ENCODE data around the gene FOXP2. TPM values are rescaled to one million over a fixed set of nuclear protein-coding genes. Genes with fewer than 3 reads are reported as not detected.

Gene FOXP2
- total and polyA plus RNA-seq, 4 donors: 1.2 to 7.4 (median 5.7) TPM

GRCh38 chr7:114711241-114711640, 296.6 kb downstream of the FOXP2 start:
- DNase-seq (ENCODE audit: low spot score): no peak
- no peak overlapping the region for H3K4me3 ChIP-seq (ENCODE audit: low read depth in 1 of 3, low read length in 3 of 3)
- 74% methylated on average over 4 of the region's 4 CpGs for WGBS
- TF ChIP-seq GABPA (IDR thresholded peaks at IDR 0.05 in 1 of 2, conservative IDR thresholded peaks at IDR 0.05 in 1 of 2) (no peak), RXRA (IDR thresholded peaks at IDR 0.05) (no peak), FOXA1 (IDR thresholded peaks at IDR 0.05) (no peak), ZBTB33 (IDR thresholded peaks at IDR 0.05) (no peak), JUND (IDR thresholded peaks at IDR 0.05) (no peak), FOXA2 (IDR thresholded peaks at IDR 0.05) (no peak), REST (IDR thresholded peaks at IDR 0.05) (no peak), TAF1 (conservative IDR thresholded peaks at IDR 0.05) (no peak), HNF4A (conservative IDR thresholded peaks at IDR 0.05) (no peak), YY1 (IDR thresholded peaks at IDR 0.05) (no peak)
- TF ChIP-seq, protein P1, sequence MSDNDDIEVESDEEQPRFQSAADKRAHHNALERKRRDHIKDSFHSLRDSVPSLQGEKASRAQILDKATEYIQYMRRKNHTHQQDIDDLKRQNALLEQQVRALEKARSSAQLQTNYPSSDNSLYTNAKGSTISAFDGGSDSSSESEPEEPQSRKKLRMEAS (IDR thresholded peaks at IDR 0.05): no peak
- no peaks in the 10 kb centered on the region for H3K27me3 ChIP-seq (ENCODE audit: control insufficient read depth in 4 of 4, insufficient read depth in 4 of 4, low read length in 3 of 4)
- H3K4me1 ChIP-seq (ENCODE audit: control insufficient read depth in 4 of 4, insufficient read depth in 4 of 4, low read length in 3 of 4): no peaks in the 10 kb centered on the region
- no peaks in the 10 kb centered on the region for H3K36me3 ChIP-seq (ENCODE audit: control insufficient read depth in 4 of 4, insufficient read depth in 3 of 4, low read depth in 1 of 4, low read length in 3 of 4)
- H3K27ac ChIP-seq (ENCODE audit: low read depth in 1 of 2, low read length in 2 of 2): no peak overlapping the region
- no peaks in the 10 kb centered on the region for H3K9me3 ChIP-seq (ENCODE audit: control insufficient read depth in 4 of 4, low read length in 3 of 4)
- H3K9ac ChIP-seq (ENCODE audit: low read depth in 1 of 2, low read length in 2 of 2): no peak overlapping the region

DNA sequence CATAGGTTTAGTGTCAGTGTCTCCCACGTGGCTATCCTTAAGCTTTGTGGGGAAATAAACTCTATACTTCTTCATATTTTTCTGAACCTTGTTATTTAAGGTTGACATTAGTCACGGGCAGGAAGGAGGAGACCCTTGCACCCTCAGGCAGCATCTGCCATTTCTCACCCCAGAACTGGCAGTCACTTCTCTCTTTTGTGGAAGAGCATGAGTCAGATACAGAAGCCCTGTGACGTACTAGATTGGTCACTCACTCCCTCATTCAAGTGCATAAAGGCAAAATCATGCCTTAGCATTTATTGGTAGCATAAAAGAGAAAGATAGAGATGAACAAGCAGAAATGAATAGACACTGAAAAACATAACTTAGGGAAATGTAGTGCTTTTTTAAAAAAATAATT, 301.3 kb downstream of the FOXP2 start:
- H3K4me3 ChIP-seq (ENCODE audit: low read depth in 1 of 3, low read length in 3 of 3): no peak overlapping the region
- TF ChIP-seq, protein P2, sequence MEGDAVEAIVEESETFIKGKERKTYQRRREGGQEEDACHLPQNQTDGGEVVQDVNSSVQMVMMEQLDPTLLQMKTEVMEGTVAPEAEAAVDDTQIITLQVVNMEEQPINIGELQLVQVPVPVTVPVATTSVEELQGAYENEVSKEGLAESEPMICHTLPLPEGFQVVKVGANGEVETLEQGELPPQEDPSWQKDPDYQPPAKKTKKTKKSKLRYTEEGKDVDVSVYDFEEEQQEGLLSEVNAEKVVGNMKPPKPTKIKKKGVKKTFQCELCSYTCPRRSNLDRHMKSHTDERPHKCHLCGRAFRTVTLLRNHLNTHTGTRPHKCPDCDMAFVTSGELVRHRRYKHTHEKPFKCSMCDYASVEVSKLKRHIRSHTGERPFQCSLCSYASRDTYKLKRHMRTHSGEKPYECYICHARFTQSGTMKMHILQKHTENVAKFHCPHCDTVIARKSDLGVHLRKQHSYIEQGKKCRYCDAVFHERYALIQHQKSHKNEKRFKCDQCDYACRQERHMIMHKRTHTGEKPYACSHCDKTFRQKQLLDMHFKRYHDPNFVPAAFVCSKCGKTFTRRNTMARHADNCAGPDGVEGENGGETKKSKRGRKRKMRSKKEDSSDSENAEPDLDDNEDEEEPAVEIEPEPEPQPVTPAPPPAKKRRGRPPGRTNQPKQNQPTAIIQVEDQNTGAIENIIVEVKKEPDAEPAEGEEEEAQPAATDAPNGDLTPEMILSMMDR (IDR thresholded peaks at IDR 0.05; ENCODE audit: low read depth, low read length, missing input control): no peak
- TF ChIP-seq RAD21 (IDR thresholded peaks at IDR 0.05): no peak
- no peak for TF ChIP-seq FOXA1 (IDR thresholded peaks at IDR 0.05)
- TF ChIP-seq EGR1 (IDR thresholded peaks at IDR 0.05; ENCODE audit: low read depth in 2 of 2): no peak
- no peak for TF ChIP-seq YY1 (IDR thresholded peaks at IDR 0.05)
- TF ChIP-seq SP1 (IDR thresholded peaks at IDR 0.05): no peak
- TF ChIP-seq ZBTB33 (IDR thresholded peaks at IDR 0.05): no peak
- no peak for TF ChIP-seq GABPA (IDR thresholded peaks at IDR 0.05 in 1 of 2, conservative IDR thresholded peaks at IDR 0.05 in 1 of 2)
- TF ChIP-seq REST (IDR thresholded peaks at IDR 0.05): no peak
- TF ChIP-seq HNF4A (conservative IDR thresholded peaks at IDR 0.05): no peak
- no peak for TF ChIP-seq ATF3 (IDR thresholded peaks at IDR 0.05)
- TF ChIP-seq, protein P1 (IDR thresholded peaks at IDR 0.05): no peak
- TF ChIP-seq JUND (IDR thresholded peaks at IDR 0.05): no peak
- no peak overlapping the region for H3K9ac ChIP-seq (ENCODE audit: low read depth in 1 of 2, low read length in 2 of 2)
- no peaks in the 10 kb centered on the region for H3K27me3 ChIP-seq (ENCODE audit: control insufficient read depth in 4 of 4, insufficient read depth in 4 of 4, low read length in 3 of 4)
- H3K36me3 ChIP-seq (ENCODE audit: control insufficient read depth in 4 of 4, insufficient read depth in 3 of 4, low read depth in 1 of 4, low read length in 3 of 4): no peaks in the 10 kb centered on the region
- no peak overlapping the region for H3K27ac ChIP-seq (ENCODE audit: low read depth in 1 of 2, low read length in 2 of 2)
- H3K4me1 ChIP-seq (ENCODE audit: control insufficient read depth in 4 of 4, insufficient read depth in 4 of 4, low read length in 3 of 4): no peaks in the 10 kb centered on the region
- H3K9me3 ChIP-seq (ENCODE audit: control insufficient read depth in 4 of 4, low read length in 3 of 4): no peaks in the 10 kb centered on the region
- WGBS: 57% methylated on average over 3 of the region's 3 CpGs
- no peak for DNase-seq (ENCODE audit: low spot score)
